GM18858 (cell line): ENCODE results near the gene ARAP2.

ENCODE experiments used
- ATAC-seq: cut with Tn5 transposase; IDR thresholded peaks from one replicate; pipeline ENCODE4 v1.9.1; 2021; ENCODE audit not compliant: unreplicated experiment

The ARAP2 gene

GRCh38 chr4:36051634-36052033, 192.7 kb downstream of the ARAP2 start:
- no peak for ATAC-seq

- ATAC-seq = no peak
Measured at GRCh38 chr4:36046026-36046425, 198.3 kb downstream of the ARAP2 start.

- no peak for ATAC-seq
Measured at GRCh38 chr4:36043901-36044300, 200.4 kb downstream of the ARAP2 start.

GRCh38 chr4:36043241-36043640, 201.1 kb downstream of the ARAP2 start:
- no peak for ATAC-seq

- no peak for ATAC-seq
Measured at GRCh38 chr4:36042122-36042970, 202.0 kb downstream of the ARAP2 start.

GRCh38 chr4:36041340-36041739, 203.0 kb downstream of the ARAP2 start:
- no peak for ATAC-seq

GRCh38 chr4:36039026-36039425, 205.3 kb downstream of the ARAP2 start:
- ATAC-seq = no peak

GRCh38 chr4:36038491-36038890, 205.8 kb downstream of the ARAP2 start:
- ATAC-seq = no peak

GRCh38 chr4:36037127-36037526, 207.2 kb downstream of the ARAP2 start:
- no peak for ATAC-seq

- ATAC-seq = no peak
Measured at GRCh38 chr4:36029951-36030350, 214.4 kb downstream of the ARAP2 start.

GRCh38 chr4:36027203-36027602, 217.1 kb downstream of the ARAP2 start:
- no peak for ATAC-seq

GRCh38 chr4:36026348-36026880, 217.9 kb downstream of the ARAP2 start:
- ATAC-seq = no peak

- ATAC-seq = no peak
Measured at GRCh38 chr4:36024901-36025660, 219.2 kb downstream of the ARAP2 start.

GRCh38 chr4:36020351-36020750, 224.0 kb downstream of the ARAP2 start:
- ATAC-seq = no peak
